Measurements from ENCODE around the gene NUTM2G. TPM values are rescaled to one million over a fixed set of nuclear protein-coding genes. Genes with fewer than 3 reads are reported as not detected.
"Not testable (repeated sequence)": the region's sequence is repeated elsewhere in the genome, so short reads cannot be mapped to it uniquely, and the experiment has no call there.

Gene NUTM2G, protein sequence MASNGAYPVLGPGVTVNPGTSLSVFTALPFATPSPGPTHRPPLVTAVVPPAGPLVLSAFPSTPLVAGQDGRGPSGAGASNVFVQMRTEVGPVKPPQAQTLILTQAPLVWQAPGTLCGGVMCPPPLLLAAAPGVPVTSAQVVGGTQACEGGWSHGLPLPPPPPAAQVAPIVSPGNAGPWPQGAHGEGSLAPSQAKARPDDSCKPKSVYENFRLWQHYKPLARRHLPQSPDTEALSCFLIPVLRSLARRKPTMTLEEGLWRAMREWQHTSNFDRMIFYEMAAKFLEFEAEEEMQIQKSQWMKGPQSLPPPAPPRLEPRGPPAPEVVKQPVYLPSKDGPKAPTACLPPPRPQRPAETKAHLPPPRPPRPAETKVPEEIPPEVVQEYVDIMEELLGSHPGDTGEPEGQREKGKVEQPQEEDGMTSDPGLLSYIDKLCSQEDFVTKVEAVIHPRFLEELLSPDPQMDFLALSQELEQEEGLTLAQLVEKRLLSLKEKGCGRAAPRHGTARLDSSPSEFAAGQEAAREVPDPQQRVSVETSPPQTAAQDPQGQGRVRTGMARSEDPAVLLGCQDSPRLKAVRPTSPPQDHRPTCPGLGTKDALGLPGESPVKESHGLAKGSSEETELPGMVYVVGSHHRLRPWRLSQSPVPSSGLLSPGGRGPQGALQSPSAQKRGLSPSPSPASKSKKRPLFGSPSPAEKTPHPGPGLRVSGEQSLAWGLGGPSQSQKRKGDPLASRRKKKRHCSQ
- total RNA-seq (2014; rRNA removed; shearing (Covaris generic)) = not detected in 2 replicates

GRCh38 chr9:96928543-96928942, at the start of gene NUTM2G:
NUTM2G (plus strand) TSS chr9:96928843; CDS start chr9:96929025, 182 bp downstream.
- not testable (repeated sequence) for DNase-seq (ENCODE audit: low read depth)

- no peak for DNase-seq (ENCODE audit: low read depth)
Observed at GRCh38 chr9:96883922-96884321, 44.7 kb upstream of the NUTM2G start.

GRCh38 chr9:96884443-96884842, 44.2 kb upstream of the NUTM2G start:
- peak; percentile 74 for DNase-seq (ENCODE audit: low read depth)

GRCh38 chr9:96885424-96885823, 43.2 kb upstream of the NUTM2G start:
- no peak for DNase-seq (ENCODE audit: low read depth)

DNA sequence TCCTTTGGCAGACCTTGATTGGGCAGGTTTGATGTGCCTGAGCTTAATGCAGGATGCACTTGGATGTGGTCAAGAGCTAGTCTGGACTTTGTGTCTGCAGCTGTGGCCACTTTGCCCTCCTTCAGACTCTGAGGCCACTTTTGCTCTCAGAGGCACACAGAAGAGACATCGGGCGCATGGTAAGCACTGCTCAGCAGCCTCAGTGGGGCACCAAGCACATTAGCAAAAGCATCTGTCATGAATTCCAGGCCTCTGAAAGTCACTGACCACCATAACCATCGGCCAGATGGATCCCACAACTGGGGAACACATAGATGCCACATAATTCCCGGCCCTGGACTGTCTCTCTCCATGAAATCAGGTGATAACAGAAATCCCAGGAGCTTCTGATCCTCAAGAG, 40.1 kb upstream of the NUTM2G start:
- DNase-seq (ENCODE audit: low read depth) = no peak

DNA sequence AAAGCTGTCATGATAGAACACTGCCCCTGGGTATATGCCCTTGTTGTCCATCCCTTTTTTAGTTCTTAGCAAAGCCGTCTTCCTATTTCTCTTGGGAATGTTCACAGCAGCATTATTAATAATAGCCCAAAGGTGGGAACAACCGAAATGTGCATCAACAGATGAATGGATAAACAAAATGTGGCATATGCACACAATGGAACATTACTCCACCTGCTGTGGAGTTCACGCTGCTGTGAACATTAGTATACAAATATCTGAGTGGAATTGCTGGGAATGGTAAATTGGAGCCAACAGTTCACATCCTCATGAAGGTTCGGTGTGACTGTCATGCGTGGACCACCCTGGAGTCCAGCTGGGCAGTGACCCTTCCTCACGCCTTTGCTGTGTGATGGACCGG, 36.5 kb upstream of the NUTM2G start:
- no peak for DNase-seq (ENCODE audit: low read depth)

DNA sequence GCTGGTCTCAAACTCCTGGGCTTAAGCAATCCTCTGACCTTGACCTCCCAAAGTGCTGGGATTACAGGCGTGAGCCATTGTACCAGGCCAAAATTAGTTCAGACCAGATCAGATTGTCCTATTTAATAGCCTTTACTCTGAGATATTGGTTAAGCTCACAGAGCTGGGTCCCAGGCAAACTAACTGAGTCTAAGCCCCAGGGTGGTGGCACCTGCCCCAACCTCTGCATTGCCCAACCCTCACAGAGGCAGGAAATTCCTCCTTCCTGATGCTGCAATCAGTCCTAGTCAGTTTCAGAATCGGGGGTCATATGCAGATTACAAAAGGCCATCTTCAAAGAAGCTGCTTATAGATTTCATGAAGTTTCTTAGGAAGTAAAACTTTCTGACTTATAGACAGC, 28.6 kb upstream of the NUTM2G start:
- DNase-seq (ENCODE audit: low read depth) = not testable (repeated sequence)

DNA sequence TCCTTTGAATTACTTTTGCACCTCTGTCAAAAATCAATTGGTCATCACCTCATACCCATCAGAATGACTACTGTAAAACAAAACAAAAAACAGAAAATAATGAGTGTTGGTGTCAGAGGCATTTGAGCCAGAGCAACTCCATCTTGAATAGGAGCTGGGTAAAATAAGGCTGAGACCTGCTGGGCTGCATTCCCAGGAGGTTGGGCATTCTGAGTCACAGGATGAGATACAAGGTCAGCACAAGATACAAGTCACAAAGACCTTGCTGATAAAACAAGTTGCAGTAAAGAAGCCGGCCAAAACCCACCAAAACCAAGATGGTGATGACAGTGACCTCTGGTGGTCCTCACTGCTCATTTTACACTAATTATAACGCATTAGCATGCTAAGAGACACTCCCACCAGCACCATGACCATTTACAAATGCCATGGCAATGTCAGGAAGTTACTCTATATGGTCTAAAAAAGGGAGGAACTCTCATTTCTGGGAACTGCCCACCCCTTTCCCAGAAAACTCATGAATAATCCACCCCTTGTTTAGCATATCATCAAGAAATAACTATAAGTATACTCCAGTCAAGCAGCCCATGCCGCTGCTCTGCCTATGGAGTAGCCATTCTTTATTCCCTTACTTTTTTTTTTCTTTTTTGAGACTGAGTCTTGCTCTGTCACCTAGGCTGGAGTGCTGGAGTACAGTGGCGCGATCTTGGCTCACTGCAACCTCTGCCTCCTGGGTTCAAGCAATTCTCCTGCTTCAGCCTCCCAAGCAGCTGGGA, 23.5 kb upstream of the NUTM2G start:
- not testable (repeated sequence) for DNase-seq (ENCODE audit: low read depth)

DNA sequence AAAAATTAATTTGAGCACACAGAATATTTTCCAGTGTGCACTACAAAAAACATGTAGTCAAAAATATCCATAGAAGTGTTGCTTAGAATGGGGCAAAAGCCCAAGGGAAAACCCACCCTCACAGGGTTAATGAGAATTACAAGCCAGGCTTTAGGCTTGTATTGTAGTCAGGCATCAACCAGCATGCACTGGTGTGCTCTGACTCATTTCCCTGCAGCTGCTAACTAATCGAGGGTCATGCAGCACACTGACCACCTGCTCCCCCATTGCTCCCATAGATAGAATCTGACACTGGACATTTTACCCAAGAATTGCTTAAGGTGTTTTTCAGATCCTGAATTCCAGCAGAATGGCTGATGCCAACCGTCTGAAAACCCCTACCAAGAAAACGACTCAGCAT, 20.2 kb upstream of the NUTM2G start:
- DNase-seq (ENCODE audit: low read depth) = not testable (repeated sequence)

- DNase-seq (ENCODE audit: low read depth) = not testable (repeated sequence)
Observed at GRCh38 chr9:96915539-96915938, 13.1 kb upstream of the NUTM2G start.

DNA sequence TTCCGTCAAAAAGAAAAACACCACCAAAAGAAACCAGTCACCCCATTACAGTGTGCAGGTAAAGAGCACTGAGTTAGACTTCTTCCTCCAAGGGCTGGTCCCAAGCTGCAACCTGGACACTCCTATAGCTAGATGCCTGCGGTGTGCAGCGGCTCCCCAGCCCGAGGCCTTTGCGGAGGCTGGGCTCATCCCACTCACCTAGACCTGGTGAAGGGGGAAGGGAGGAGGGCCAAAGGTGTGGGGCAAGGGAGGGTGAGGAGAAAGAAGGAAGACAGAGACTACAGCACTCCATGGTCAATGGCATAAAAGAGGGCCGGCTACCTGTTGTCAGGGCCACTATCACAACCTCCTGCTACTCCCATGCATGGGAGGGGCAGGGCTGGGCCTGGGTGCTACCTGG, 12.1 kb upstream of the NUTM2G start:
- not testable (repeated sequence) for DNase-seq (ENCODE audit: low read depth)

DNA sequence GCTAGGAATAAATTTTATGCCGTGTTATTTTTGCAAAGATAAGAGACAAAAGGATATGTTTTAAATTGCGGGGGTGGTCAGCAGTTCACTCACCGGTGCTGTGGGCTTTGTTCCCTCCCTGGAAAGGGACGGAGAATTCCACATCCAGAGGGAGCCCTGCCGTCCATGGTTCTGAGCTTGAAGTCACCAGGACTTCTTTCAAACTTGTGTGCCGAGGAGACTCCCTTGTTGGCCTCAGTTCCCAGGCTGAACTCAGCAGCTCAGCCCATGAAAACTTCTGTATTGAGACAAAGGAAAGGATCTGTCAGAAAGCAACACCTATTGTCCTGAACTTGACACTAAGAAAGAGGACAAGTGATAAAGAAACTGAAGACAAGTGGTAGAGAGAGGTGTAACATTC, 10.1 kb upstream of the NUTM2G start:
- DNase-seq (ENCODE audit: low read depth) = not testable (repeated sequence)

GRCh38 chr9:96920803-96921202, 7.8 kb upstream of the NUTM2G start:
- DNase-seq (ENCODE audit: low read depth) = not testable (repeated sequence)

GRCh38 chr9:96925587-96925986, 3.1 kb upstream of the NUTM2G start:
- DNase-seq (ENCODE audit: low read depth) = not testable (repeated sequence)

DNA sequence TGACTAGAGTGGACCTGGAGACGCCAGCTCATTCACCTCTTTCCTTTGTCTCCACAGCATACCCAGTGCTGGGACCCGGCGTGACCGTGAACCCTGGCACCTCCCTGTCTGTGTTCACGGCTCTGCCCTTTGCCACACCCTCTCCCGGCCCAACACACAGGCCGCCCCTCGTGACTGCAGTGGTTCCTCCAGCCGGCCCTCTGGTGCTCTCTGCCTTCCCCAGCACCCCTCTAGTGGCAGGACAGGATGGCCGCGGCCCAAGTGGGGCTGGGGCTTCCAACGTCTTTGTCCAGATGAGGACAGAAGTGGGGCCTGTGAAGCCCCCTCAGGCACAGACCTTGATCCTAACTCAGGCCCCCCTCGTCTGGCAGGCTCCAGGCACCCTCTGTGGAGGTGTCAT, 3.0 kb downstream of the NUTM2G start:
- not testable (repeated sequence) for DNase-seq (ENCODE audit: low read depth)

- DNase-seq (ENCODE audit: low read depth) = not testable (repeated sequence)
Observed at GRCh38 chr9:96934097-96934496, 5.5 kb downstream of the NUTM2G start.

DNA sequence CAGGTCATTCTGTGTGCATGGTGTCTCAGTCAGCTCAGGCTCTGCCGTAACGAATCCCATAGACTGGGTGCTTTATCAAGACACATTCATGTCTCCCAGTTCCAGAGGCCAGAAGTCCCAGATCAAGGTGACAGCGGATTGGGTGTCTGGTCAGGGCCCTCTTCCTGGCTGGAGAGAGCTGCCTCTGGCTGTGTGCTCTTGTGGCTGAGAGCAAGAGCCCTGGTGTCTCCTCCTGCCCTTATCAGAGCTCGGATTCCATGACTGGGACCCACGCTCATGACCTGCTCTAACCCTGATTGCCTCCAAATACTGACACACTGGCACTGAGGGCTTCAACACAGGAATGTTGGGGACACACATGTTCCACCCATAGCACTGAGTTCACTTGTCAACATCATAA, 6.1 kb downstream of the NUTM2G start:
- DNase-seq (ENCODE audit: low read depth) = not testable (repeated sequence)

DNA sequence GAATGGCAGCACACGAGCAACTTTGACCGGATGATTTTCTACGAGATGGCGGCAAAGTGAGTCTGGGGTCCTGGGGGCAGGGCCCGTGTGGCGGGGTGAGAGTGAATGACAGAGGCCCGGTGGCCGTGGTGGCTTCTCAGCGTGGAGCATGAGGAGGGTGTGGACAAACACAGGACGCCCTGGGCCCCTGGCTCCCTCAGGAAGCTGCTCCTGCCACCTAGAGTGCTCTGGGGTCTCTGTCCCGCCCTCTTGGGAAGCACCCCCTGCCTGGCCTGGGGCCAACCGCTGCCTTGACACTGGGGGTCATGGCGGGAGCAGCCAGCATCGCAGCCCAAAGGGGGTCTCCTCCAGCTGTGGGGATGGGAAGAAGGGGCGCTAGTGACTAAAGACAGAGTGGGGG, 6.8 kb downstream of the NUTM2G start:
- not testable (repeated sequence) for DNase-seq (ENCODE audit: low read depth)

- DNase-seq (ENCODE audit: low read depth) = not testable (repeated sequence)
Observed at GRCh38 chr9:96937442-96937841, 8.8 kb downstream of the NUTM2G start.

GRCh38 chr9:96938957-96939665, 10.5 kb downstream of the NUTM2G start:
- not testable (repeated sequence) for DNase-seq (ENCODE audit: low read depth)

- DNase-seq (ENCODE audit: low read depth) = not testable (repeated sequence)
Observed at GRCh38 chr9:96940982-96941381, 12.3 kb downstream of the NUTM2G start.
